HS-27A (cell line): ENCODE measurements around the gene PARVB.

ENCODE experiments used
- DNase-seq: peaks from one replicate; pipeline ENCODE4 v3.0.0-alpha.2; 2012; ENCODE audit warnings: low read depth, missing footprints

The PARVB gene

GRCh38 chr22:44024288-44024921, at the start of gene PARVB:
TSS of gene PARVB (plus strand) at chr22:44024302. CDS start at chr22:44024340, 38 bp downstream.
- DNase-seq = no peak

- no peak for DNase-seq
These were observed 49.1 kb upstream of the PARVB start for GRCh38 chr22:43975041-43975440.

- DNase-seq = no peak
These were observed 47.0 kb upstream of the PARVB start for GRCh38 chr22:43976861-43977795.

- no peak for DNase-seq
These were observed 45.5 kb upstream of the PARVB start for GRCh38 chr22:43978558-43978957.

- no peak for DNase-seq
These were observed 43.5 kb upstream of the PARVB start for GRCh38 chr22:43980579-43980978.

GRCh38 chr22:43980996-43981395, 43.1 kb upstream of the PARVB start:
- DNase-seq = no peak

GRCh38 chr22:43983808-43984207, 40.3 kb upstream of the PARVB start:
- no peak for DNase-seq

GRCh38 chr22:43985532-43985931, 38.6 kb upstream of the PARVB start:
- no peak for DNase-seq

GRCh38 chr22:43988116-43988820, 35.8 kb upstream of the PARVB start:
- DNase-seq = no peak

GRCh38 chr22:43988960-43989359, 35.1 kb upstream of the PARVB start:
- DNase-seq = no peak

- DNase-seq = no peak
These were observed 34.1 kb upstream of the PARVB start for GRCh38 chr22:43990044-43990443.

- no peak for DNase-seq
These were observed 32.6 kb upstream of the PARVB start for GRCh38 chr22:43991316-43992020.

GRCh38 chr22:43992331-43992821, 31.7 kb upstream of the PARVB start:
- DNase-seq = no peak

GRCh38 chr22:43993072-43993760, 30.9 kb upstream of the PARVB start:
- DNase-seq = no peak

- no peak for DNase-seq
These were observed 30.1 kb upstream of the PARVB start for GRCh38 chr22:43994006-43994405.

- DNase-seq = no peak
These were observed 29.7 kb upstream of the PARVB start for GRCh38 chr22:43994416-43994815.

GRCh38 chr22:43995057-43995685, 28.9 kb upstream of the PARVB start:
- no peak for DNase-seq

- DNase-seq = no peak
These were observed 28.3 kb upstream of the PARVB start for GRCh38 chr22:43995798-43996169.

GRCh38 chr22:43996170-43996980, 27.7 kb upstream of the PARVB start:
- no peak for DNase-seq

- no peak for DNase-seq
These were observed 27.2 kb upstream of the PARVB start for GRCh38 chr22:43996981-43997265.
